Activated CD4-positive, CD25-positive, alpha-beta regulatory T cell (primary cell): ENCODE measurements around the gene CALML6.

Experiments
- DNase-seq, 4 experiments: peaks; one replicate each; lab custom pipeline; 2025; lab: John Stamatoyannopoulos, UW

CALML6 gene

GRCh38 chr1:1911350-1912041 is 3.6 kb upstream of the CALML6 start:
- no peak for DNase-seq

DNA sequence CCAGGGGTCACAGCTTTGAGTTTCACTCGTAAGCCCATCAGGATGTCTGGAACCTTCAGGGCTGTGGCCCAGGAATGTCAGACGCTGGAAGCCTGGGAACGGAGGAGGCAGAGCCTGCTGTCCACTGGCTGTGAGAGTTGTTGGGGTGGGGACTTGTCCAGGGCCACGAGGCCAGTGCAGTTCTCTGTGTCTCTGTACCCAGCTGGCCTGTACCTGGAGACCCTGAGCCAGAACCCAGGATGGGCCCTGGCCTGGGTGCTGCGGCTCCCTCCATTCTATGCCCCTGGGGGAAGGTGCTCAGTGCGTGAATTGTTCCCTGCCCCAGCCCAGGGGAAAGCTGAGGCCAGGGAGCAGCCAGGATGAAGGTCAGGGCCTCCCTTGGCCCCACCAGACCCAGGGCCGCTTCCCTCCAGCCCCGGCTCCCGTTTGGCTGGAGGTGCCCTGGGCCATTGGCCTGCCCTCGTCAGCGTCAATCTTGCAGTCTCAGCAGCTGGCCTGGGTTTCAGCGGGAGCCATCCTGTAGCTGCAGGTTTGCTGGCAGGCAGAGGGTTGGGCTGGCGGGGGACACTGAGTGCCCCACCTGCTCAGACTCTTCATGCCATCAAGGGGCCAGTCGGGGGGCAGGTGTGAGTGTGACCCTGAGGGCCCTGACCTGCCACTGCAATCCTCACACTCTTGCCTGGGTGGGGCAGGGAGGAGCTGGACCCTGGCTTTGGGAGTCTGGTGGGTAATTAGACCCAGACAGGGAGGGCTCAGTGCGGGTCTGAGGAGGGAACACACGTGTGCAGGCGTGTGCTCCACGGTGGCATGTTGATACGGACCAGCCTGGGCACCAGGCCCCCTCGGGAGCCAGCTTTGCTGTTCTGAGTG is 724 bp upstream of the CALML6 start:
- DNase-seq = no peak

DNA sequence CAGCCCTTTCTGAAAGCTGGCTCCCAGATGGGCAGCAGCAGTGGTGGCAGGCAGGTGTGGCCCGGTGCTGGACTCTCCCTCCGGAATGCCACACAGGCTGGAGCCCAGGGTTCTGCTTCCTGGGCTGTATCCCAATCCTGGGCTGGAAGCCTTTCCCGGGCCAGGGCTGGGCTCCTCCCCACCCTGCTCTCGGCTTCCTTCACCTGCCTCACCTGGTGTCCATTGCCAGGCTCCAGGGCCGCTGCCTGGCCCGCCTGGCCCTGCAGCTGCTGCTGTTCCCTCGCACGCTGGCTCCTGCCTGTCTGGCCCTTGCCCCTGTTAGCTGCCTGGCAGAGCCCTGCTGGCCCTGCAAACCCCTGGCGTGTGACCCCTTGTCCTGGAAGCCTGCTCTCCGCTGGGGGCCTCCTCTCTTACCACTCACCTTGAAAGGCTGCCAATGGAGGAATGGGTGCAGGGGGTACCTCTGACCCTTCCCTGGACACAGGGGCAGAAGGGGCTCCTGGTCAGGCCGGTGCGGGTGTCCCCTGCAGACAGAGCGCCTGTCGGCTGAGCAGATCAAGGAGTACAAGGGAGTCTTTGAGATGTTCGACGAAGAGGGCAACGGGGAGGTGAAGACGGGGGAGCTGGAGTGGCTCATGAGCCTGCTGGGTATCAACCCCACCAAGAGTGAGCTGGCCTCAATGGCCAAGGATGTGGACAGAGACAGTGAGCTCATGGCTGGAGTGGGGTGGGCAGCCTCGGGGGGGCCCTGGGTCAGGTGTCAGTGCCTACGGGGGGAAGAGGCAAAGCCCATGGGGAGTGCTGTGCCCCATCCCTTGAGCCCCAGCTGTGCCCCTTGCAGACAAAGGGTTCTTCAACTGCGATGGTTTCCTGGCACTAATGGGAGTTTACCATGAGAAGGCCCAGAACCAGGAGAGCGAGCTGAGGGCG is 1.1 kb downstream of the CALML6 start:
- no peak for DNase-seq

DNA sequence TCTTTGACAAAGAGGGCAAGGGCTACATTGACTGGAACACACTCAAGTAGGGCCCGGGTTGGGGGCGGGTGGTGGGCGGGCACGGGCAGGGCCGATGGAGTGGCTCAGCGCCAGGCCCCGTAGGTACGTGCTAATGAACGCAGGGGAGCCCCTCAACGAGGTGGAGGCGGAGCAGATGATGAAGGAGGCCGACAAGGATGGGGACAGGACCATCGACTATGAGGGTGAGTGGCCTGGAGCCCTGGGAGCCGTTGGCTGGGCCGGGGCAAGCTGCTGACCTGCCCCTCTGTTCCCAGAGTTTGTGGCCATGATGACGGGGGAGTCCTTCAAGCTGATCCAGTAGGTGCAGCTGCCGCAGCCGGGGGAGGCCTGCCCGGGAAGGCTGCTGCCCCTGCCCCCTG is 1.8 kb downstream of the CALML6 start:
- DNase-seq = no peak

DNA sequence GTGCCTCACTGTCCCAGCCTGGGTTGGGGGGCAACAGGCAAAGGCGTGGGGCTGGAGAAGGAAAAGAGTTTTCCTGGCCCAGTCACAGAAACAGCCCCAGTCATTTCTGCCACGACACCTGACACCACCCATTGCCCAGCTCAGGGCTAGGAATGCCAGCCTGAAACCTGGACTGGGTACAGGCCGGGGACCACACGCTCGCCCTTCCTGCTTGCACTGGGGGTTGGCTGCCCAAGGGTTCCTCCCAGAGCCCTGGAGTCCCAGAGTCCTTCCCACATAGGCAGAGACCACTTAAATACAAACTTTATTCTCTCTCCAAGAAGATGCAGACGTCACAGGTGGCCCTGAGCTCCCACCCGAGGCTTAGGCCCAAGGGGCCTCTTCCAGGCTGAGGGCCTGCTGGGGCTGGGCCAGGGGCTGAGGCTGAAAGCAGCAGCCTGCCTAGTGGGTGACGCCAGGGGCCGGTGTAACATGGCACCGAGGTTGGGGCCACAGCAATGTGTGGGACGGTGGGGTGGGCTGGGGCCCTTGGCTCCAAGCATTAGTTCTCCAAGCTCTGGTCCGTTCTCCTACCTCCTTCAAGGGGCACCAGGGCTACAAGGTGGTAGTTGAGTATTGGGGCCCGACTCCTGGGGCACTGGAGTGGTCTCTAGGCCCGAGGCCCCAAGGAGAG is 2.4 kb downstream of the CALML6 start:
- no peak for DNase-seq

DNA sequence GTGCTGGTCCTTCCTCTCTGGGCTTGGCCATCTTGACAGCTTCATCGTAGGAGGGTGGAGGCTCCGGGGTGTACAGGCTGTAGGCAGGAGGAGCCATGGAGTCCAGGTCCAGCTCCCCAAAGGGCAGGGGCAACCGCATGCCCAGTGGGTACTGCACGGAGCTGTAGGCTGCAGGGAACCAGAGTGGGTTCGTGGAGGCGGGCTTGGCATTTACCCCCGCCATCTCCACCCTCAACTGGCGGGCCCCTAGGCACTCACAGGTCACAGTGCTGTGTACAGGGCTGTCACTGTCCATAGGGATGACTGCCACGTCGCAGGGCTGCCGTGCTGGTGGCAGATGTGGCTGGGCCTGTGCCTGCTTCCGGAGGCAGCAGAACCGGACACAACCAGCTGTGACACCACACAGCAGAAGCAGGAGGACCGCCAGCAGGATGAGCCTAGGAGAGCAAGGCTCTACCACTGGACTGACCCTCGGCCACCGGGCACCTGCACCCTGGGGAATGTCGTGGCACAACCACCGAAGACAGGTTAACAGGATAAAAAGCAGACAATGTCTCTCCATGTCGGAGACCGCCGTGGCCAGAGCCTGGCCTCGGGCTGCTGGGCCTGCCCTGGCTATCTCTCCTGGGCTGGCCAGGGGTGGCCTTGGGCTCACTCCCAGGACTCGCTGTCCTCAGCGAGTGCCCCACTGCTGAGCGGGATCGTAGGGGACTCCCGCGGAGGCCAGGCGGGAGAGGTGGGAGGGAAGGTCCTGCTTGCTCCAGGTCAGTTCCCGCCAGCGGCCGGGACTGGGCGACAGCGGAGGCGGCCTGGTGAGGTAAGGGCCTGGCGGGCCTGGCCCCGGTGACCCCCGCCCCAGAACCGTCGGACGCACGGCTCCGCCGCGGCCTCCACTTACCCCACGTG is 3.2 kb downstream of the CALML6 start:
- DNase-seq = no peak

GRCh38 chr1:1918901-1919303 is 3.8 kb downstream of the CALML6 start, which contains the start of gene TMEM52:
TSS of gene TMEM52 (minus strand) at chr1:1919279. CDS start at chr1:1919265, 14 bp downstream.
- peak in 1 of 4 experiments; percentile 69 for DNase-seq

DNA sequence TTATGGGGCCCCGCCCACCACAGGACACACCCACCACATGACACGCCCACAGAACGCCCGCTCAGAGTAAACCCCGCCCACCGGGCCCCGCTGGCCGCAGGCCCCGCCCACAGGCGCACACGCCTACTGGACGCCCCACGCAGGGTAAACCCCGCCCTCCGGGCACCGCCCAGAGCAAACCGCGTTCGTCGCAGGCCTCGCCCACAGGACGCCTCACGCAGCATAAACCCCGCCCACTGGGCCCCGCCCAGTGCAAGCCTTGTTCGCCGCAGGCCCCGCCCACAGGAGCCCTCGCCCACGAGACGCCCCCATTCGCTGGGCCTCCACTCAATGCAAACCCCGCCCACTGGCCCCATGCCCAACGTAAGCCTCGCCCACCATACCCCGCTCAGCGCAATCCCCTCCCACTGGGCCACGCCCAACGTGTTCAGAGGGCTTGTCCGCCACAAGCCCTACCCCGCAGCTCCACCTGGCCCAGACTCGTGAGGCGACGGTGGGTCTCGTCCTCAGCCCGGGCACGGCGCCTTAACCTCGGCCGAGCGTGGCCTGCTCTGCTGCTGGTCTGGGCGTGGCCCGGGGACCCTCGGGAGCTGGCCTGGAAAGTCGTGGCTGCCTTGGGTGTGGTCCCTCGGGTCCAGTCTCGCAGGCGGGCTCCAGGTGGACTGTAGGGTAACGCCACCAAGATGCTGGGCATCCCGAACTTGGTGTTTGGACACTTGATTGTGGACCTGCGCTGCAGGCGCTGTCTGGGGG is 4.4 kb downstream of the CALML6 start:
- DNase-seq = peak; percentile 98 to 100 (median 99)

GRCh38 chr1:1920057-1920607 is 5.1 kb downstream of the CALML6 start:
- no peak for DNase-seq

DNA sequence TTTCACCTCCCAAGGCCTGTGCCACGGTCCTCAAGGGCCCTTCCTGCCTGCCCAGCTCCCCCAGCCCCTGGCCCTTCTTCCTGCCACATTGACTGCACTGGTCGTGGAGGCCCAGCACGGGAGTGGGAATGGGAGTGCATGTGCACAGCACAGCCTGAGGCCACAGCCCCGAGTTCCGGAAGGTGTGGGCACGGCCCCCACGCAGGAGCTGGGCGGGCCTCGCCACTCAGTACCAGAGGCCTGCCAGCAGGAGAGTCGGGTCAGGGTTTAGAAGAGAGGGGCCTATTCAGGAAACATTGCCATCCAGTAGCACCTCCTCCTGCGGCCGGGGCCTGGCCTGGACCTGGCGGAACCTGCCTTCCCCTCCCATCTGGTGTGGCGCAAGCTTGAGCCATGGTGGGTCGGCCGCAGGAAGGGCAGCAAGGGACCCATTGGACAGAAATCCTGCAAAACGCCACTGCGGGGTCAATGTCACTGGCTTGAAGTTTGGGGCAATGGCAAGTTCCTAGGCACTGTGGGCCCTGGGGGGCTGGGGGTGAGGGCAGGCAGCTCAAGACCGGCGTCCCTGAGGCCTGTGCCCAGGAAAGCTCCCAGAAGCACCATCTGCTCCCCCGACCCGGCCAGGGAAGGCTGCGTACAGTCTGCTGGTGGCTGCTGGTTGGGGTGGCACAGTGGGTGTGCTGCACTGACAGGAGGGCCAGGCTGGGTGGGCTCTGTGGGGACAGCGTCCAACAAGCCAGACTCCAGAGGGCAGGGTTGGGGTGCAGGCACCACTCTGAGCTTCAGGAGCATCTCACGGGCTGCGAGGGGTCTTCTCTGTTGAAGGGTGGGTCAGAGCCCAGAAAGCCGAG is 5.8 kb downstream of the CALML6 start:
- no peak for DNase-seq

DNA sequence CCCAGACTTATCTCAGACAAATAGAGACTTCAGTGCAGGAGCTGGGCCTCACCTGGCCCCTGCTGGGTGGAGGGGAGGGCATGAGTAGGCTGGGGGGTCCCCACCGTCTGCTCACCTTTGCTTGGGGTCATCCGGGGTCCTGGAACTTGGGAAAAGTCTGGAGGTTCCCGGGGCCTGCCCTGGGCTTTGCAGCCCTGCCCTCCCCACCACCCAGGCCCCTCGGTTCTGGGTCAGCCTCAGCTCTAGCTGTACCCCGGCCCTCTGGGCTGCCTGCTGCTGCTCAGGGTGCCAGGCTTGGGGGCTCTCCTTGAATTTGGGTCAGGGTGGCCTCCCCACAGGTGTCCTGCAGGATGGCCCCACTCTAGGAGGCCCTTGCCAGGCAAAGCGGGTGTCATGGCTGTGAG is 6.4 kb downstream of the CALML6 start:
- DNase-seq = no peak

DNA sequence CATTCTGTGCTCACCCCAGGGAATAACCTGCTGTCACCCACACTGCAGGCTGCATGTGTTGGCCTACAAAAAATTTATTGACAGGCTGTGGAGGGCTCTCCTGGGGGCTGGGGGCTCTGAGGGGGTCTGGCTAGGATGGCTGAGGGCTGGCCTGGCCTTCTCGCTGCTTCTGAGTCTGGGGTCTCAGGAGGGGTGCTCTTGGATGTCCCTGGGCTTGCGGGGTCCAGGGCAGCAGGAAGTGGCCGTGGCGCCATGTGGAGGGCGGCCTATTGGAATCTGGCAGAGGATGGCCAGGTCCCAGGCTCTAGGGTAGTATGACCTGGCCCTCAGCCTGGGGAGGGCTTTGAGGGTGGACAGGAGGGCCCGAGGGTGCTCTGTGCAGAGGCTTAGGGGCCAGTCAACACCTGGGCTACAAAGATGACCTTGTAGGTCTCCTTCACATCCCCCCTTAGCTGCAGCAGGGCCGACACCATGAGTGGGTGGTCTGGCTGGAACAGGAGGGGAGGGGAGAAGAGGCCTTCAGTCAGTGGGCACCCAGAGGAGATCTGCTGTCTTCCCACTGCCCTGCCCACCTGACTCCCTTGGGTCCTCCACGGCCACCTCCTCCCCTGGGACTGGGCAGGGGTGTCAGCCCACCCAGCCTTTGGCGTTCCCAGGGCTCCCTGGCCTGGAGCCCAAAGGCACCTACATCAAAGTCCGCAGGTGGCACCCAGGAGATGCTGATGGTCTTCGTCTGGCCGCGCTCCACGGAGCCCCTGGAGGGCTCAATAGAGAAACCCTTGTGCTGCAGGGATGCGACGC is 7.0 kb downstream of the CALML6 start:
- no peak for DNase-seq

GRCh38 chr1:1922702-1922955 is 7.6 kb downstream of the CALML6 start:
- DNase-seq = no peak

DNA sequence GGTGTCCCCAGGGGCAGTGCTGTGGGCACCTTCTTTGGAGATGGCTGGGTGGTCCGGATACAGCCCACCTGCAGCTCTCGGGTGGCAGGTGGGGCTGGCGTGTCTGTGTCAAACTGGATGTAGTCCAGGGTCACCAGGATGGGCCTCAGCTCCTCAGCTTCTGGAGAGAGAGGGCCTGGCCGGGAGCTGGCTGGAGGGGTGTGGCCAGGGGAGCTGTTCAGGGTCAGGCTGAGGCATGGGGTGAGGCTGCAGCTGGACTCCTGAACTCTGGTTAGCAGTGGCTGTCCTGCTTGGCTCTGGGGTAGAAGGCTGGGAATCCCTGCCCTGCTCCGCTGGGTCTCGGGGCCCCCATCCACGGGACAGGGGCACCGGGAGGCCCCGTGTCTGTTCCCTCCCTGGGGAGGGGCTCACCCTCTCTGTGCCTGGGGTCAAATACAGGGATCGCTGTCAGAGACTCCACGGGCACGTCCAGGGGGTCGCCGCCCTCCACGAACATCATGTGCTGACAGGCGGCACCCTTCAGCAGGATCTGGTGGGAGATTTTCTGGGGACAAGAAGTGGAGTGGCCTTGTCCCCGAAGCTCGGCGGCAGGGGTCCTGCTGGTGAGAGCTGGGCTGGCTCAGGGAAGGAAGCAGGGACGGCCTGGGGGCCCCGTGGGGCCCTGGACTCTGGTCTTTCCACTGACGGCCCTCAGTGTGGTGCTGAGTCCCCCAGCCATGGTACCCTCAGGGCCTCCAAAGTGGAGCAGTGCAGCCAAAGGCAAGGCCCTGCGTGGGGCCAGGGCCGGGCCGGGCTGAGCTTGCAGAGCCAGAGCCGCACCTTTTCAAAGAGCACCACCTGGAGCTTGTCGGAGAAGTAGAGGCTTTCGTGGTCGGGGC is 8.1 kb downstream of the CALML6 start:
- DNase-seq = no peak

DNA sequence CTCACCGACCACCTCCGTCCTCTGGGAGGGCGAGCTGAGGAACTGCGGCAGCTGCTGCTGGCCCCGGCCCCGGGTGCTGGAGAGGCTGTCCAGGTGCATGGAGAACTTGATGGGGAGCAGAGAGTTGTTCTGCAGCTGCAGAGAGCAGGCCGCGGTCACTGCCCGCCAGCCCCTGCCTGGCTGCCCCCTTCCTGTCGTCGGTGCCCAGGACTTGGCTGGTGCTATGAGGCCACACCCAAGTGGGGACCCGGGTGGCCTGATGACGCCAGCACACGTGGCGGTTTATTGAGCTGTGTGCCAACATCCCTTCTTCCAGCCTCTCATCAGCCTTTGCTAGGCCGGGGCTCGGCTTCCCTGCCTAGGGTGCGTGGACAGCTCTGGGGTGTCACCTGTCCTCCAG is 9.3 kb downstream of the CALML6 start:
- DNase-seq = no peak

- no peak for DNase-seq
These were observed 9.8 kb downstream of the CALML6 start for GRCh38 chr1:1924849-1925248.
